NCI-H1105 (cell line): ENCODE data around the gene CABLES2.

Source experiments
- DNase-seq: peaks from one replicate; lab custom pipeline; 2025; lab: John Stamatoyannopoulos, UW

The CABLES2 gene, protein sequence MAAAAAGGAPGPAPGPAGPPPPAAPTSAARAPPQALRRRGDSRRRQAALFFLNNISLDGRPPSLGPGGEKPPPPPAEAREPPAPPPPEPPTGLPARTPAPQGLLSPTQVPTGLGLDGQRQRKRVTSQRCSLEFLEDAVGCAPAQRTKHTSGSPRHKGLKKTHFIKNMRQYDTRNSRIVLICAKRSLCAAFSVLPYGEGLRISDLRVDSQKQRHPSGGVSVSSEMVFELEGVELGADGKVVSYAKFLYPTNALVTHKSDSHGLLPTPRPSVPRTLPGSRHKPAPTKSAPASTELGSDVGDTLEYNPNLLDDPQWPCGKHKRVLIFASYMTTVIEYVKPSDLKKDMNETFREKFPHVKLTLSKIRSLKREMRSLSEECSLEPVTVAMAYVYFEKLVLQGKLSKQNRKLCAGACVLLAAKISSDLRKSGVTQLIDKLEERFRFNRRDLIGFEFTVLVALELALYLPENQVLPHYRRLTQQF

DNA sequence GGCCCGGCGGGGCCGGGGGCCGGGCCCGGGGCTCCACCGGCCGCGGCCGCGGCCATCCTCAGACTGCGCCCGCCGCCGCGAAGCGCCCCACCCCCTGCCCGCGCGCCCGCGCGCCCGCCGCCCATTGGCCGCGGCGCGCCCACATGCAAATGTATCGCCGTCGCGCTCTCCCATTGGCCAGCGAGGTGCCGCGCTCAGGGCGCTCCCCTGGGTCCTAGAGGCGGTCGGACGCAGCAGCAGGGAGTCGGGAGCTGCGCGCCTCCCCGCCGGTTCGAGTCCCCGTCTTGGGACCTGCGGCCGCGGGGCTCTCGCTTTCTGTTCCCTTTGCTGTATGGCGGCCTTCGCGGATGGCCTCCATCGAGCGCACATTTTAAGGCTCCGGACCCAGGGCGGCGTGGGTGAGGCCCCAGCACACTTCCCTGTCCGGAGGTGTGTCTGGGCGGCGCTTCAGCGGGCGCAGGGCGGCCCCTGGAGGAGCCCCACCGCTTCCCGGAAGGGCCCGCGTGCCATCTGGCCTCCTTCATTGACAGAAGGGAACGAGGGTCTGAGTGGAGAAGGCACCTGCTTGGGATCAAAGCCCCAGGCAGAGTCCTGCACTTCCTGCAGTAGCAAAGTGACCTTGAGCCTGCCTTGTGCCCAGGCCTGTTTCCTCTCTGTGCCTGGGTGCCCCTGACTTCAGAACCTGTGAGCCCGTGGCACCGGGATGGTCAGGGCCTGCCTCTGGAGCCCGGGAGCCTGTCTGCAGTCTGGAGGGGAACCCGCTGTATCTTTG is at the start of gene CABLES2:
TSS of gene CABLES2 (minus strand) at position 65 of the 772 bp plus-strand sequence. CDS start at position 56, 9 bp downstream.
- DNase-seq = peak; percentile 94

DNA sequence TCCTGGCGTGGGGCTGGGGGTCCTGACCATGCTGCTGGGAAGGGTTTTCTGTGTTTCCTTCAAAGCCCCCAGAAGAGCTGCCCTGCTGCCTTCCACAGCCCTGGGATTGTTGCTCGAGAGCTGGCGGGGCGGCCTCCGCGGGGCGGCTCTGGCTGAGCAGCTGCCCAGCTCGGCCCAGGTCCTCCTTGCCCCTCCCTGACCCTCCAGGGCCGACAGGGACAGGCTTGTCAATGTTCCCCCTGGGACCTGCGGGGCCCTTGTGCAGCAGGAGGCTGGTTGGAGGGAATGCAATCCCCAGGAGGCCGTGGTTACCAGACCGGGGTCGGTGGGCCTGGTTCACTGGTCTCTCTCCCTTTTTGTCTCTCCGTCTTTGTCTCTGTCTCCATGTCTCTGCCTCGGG is 48.8 kb upstream of the CABLES2 start:
- DNase-seq = no peak

DNA sequence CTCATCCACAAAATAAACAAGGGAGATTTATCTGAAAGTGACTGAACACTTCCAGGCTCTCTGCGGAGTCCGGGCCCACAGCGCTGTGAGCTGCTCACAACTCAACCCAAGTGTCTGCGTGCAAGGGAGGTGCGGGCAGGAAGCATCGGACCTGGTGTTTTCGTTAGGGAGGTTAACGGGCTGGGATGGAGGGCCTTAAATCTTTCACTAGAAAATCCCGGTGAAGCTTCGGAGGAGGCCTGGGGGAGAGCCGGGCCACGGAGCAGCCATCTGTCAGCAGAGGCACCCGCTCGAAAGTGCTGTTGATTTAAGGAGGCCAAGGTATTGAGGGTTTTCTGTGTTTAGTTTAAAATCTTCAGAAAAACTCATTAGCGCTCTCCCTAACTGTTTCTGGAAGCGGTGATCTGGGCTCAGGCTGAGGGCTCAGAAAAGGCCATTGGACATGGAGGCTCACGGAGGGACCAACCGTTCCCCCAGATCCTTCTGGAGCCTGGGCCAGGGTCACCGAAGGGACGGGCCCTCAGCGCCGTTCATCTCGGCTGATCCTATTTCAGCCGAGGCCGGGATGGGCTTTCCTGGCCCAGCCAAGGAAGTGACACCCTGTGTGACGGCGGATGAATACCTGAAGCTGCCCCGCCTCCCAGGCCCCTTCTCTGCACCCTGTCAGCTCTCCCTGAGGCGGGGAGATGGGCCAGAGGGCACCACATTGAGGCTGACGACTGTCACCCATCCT is 48.0 kb upstream of the CABLES2 start:
- DNase-seq = no peak

DNA sequence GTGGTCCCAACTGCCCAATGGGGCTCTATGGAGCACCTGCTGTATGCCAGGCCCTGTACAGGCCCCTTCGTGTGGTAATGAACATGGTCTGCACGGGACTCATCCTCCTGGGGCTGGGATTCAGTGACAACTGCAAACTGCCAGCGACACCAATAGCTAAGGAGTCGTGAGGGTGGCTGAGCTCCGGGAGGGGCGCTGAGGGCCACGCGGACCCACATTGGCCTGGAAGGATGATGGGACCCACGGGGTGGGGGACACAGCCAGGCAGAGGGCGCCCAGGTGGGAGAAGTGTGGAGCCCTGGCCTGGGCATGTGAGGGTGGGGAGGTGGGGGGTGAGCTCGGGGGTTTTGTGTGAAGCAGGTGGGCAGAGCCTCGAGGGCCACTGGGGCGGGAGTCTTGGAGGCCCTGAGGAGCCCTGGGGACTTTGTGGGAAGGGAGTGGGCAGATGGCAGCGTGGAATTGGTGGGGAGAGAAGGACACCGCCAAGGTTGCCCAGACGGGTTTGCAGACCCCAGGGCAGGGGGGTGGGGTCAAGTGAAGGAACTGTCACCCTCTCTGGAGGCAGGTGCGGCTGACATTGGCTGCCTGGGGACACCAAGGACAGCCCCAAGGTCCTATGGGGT is 46.2 kb upstream of the CABLES2 start:
- no peak for DNase-seq

DNA sequence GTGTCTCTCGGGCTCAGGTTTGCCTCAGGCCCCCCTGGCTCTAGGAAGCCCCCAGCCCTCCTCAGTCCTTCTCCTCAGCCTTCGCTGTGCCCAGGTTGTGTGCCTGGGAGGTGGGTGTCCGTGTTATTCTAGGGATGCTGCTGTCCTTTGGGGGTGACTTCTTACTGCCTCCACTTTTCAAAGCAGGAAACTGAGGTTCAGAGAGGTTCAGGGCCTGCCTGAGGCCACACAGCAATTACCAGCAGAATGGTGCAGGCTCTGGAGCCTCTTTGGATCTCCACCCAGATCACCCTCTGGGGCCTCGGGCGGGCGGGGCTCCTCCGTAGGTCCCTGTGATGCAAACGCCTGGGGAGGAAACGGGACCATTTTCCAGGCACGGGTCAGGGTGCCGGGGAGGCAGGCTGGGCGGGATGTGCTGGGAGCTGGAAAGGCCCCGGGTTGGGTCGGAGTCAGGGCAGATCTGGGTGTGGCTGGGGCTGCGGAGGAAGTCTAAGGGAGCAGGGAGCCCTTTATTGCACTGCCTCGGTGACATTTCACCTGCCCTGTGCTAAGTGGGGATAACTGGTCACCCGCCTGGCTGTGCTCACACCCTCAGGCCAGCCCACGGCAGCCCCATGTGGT is 45.5 kb upstream of the CABLES2 start:
- DNase-seq = no peak

DNA sequence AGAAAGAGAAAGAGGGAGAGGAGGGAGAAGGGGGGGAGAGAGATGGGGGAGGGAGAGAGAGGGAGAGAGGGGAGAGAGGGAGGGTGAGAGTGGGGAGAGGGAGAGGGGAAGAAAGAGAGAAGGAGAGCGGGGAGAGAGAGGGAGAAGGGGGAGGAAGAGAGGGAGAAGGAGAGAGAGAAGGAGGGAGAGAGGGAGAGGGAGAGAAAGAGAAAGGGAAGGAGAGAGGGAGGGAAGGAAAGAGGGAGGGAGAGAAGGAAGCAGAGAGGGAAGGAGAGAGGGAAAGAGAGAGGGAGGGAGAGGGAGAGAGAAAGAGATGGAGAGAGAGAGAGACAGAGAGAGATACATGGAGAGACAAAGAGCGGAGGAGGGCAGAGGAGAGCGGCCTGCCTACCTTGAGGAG is 44.9 kb upstream of the CABLES2 start:
- no peak for DNase-seq

DNA sequence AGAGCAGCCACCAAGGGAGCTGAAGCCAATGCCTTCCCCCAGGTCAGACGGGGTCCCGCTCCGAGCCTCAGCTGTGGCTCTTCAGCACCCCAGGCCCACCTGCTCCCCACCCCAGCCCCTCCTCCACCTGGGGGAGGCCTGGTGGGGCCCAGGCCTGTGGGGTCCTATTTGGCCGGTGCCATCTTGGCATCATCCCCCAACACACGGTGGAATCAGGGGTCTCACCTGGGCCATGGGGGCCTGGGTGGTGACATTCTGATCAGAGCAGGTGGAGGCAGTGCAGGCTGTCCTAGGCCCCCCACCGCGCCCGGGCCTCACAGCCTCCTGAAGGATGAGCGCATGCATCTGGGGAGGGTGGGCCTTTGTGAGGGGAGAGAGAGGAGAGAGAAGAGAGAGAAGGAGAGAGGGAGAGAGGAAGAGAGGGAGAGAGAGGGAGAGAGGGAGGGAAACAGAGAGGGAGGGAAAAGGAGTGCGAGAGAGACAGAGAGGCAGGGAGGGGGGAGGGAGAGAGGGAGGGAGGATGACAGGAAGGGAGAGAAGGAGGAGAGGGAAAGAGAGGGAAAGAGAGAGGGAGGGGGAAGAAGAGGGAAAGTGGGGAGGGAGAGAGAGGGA is 44.2 kb upstream of the CABLES2 start:
- DNase-seq = no peak

DNA sequence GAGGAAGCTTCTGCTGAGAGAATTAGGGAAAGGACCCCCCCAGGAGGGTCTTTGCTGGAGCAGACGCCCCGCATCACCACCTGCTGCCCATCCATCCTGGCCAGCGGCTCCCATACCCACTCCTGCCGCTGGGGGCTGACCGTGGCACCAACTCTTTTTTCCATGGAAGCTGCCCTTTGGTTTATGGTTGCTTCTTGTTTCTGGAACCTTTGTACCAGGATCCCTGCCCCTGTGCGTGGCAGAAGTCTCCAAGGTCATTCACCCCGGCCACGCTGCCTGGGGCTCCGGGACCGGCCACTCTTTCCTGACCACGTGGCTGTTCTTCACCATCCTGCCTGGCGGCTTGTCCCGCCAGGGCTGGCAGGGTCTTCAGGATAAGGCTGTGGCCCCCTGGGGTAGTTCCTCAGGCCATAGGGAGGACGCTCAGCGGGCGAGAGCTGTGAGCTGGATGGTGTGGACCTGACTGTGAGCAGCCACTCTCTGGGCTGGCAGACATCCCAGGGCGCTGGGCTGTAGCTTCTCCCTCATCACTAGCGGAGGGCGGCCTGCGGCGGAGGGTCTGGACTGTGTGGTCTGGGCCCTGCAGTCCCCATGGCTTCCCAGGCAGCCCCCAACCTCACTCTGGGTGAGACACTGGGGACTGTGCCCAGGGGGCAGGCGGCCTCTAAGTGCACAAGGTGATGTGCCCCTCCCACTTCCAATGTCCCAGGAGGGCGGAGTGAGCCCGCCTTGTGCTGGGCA is 43.0 kb upstream of the CABLES2 start:
- no peak for DNase-seq

DNA sequence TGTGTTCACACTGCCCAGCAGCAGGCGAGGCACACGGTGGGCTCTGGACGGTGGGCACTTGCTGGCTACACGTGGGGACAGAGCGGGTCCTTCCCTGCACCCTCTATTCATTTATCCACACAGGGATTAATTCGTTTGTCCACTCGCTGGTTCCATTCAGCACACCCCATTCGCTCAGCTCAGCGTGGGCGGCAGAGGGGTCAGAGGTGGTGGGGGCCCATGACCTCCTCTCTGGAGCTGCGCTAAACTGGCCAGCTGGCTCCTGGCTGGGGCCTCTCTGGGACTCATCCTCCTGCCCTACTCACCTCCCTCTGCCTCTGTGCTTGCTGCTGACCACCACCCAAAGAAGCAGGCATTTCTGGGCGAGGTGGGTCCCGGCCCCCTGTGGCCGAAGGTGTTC is 41.7 kb upstream of the CABLES2 start:
- no peak for DNase-seq

DNA sequence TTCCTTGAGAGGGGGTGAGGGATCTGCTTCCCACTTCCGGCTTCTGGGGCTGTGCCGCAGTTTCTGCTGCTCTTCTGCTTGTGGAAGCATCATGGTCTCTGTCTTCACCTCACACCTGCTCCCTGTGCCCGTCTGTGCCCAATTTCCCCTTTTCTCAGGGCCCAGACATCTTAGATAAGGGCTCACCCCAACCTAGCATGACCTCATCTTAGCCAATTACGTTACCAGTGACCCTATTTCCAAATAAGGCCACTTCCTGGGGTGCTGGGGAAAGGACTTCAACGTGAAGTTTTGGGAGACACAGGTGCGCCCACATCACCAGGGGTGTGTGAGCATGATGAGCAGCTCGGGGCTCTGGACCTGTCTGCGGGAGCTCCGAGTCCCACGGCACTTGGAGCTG is 41.0 kb upstream of the CABLES2 start:
- DNase-seq = no peak

DNA sequence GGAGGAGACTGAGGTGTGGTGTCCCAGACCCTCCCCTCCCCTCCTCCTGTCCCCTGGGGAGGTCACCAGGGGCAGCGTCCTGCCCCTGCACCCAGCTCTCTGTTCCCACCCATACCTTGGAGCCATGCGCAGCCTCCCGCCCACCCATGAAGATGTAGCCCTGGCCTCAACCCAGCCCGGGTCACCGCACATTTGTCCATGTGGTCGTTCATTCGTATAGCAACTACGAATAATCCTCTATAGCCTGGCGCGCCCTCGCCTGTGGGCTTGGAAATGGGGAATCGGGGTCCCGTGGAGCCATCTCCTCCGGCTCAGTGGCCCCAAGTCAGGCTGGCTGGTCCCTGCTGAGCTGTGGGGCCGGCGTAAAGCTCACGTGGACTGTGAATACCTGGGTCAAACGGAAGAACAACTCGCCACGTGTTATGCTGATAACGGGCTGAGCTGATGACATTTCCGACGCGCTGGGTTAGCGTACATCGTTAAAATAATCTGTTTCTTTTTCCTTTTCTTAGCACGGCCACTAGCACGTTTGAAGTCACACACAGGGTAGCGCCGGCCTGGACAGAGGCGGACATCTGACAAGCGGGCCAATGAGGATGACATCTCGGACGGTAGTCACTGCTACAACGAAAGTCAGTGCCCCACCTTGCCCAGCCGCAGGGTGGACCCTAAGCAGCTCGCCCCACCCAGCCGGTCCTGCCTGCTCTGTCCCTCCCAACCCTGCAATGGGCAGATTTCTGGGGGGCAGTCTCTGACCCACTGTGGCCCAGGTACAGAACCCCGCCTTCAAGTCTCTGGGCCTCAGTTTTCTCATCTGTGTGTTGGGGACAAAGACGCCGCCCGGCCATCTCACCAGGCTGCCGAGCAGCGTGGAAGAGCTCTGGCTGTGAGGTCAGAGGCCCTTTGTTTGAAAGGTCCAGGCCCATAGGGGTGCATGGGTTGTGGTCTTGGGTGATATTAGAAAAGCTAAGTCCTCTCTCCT is 40.1 kb upstream of the CABLES2 start:
- no peak for DNase-seq

DNA sequence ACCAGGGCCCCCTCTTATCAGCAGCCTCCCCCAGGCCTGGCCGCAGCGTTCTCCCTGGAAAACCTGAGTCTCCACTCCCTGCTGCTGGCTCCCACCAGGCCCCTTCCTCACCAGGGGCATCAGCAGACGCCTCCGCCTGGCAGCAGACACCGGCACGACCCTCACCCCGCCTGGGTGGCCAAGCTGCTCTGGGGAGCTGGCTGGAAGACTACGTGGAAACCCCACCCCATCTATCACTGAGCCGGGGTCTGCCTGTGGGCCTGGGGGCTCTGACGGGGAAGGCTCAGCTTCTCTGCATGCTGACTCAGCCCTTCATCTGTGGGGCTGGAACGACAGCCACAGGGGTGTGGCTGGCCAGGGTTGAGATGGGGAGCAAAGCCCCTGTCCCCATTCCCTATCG is 39.4 kb upstream of the CABLES2 start:
- no peak for DNase-seq

DNA sequence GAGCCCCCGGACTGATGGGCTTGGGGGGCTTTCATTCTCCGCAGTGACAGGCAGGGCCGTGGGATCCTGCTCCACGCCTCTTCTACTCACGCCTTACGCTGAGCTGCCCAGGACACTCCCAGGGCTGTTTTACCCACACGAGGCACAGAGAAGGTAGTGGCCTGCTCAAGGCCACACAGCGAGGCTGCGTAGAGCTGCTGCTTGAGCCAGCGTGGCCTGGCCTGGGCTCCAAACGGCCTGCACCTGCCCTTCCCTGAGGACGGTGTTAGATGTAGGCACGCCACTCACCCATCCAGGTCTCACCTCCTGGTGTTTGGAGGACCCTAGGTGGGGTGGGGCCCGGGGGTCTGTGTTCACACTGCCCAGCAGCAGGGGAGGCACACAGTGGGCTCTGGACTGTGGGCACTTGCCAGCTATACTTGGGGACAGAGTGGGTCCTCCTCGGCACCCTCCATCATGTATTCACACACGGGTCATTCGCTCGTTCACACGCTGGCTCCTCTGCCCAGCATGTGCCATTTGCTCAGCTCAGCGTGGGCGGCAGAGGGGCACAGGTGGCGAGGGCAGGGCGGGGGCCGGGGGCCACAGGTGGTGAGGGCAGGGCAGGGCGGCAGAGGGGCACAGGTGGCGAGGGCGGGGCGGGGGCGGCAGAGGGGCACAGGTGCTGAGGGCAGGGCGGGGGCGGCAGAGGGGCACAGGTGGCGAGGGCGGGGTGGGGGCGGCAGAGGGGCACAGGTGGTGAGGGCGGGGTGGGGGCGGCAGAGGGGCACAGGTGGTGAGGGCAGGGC is 38.7 kb upstream of the CABLES2 start:
- no peak for DNase-seq

DNA sequence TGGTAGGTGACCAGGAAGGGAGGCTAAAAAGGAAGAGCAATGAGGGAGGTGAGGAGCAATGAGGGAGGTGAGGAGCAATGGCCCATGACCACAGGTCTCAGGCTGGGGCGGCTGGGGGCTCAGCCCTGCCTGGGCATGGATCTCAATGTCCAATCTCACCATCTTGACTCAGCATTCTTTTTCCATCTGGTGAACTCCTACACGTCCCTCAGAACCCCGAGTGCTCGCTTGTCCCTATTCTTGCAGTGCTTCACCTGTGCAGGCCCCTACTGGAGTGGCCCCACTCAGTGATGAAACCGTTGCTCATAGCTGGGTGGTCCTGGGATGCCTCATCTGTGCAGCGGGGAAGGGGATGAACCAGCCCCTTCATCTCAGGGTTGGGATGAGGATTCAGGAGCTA is 37.2 kb upstream of the CABLES2 start:
- no peak for DNase-seq

DNA sequence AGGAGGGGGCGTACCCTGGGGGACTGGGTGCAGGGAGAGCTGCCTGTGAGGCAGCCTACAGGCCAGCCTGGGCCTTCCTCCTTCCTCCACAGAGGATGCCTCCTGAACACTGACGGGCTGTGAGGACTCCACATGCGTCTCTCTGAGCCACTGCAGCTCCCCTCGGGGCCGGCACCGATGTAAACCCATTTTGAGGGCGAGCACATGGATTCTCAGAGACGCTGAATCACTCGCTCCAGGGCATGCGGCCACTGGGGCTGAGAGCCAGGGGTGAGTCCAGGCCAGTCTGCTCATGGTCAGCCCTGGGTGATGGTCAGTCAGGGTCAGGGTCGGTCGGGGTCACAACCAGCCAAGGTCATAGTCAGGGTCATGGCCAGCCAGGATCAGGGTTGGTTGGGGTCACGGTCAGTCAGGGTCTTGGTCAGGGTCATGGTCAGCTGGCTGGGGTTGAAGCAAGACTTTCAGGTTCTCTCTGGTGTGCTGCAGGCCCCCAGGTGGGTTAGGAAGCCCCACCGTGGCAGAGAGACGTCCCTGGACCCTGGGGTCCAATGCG is 35.0 kb upstream of the CABLES2 start:
- DNase-seq = no peak

DNA sequence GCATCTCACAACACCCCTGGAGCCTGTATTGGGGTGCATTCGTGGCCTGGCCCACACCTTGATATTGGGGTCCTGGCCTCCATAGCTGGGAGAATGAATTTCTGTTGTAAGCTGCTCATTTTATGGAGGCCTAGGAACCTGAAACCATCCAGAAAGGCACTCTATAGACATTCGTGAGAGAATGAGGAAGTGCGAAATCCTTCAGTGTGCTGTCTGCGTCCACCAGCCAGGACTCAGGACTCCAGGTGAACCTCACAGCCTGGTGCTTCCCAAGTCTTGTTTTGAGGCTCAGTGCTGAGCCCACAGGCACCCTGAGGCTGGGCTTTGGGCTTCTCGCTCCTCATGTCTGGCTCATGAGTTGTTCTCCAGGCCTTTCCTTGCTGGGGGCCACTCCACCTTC is 32.1 kb upstream of the CABLES2 start:
- no peak for DNase-seq

DNA sequence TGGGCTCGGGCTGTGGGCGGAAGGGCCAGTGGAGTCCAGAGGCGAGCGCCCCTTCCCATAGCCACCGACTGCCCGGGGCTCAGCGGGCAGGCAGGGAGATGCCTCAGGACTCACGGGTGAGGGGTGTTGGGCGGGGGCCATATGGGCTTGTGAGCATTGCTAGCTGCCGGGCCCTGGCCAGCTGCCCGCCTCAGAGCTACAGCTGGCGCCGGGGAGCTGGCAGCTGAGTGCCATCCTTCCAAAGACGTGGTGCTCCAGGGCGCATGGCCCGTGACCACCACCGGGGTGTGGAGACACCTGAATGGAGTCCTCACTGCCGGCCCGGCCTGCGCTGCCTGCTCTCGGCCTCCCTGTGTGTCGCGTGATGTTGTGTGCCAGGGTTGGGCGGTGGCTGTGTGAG is 30.8 kb upstream of the CABLES2 start:
- DNase-seq = peak; percentile 85

DNA sequence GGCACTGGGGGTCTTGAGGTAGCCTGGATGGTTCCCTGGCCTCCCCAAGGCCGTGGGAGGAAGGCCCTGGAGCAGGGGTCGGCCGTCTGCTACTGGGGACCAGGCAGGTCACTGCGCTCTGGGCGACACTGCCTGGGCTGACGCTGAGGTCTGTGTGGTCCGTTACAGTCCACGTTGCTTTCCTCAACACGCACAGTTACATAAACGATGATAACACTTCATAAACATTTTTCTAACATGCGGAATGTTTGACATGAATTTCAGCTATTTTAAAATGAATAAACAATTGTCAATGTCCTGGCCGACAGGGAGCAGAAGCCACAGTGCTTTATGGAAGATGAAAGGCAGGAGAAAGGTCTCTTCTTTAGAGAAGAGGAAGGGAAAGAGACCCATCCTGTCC is 30.4 kb upstream of the CABLES2 start:
- no peak for DNase-seq
